OCI-LY1 (cell line): ENCODE data around the gene MESP1.
"Not testable (repeated sequence)": the region's sequence is repeated elsewhere in the genome, so short reads cannot be mapped to it uniquely, and the experiment has no call there.

Experiments
- H2AFZ ChIP-seq: fragments of 200-600 bp; sonication (generic), shearing (Covaris generic); 2 replicates; pipeline ENCODE4 v1.6.0; 2014; ENCODE audit warnings: antibody characterized with exemption, mild to moderate bottlenecking, low read length
- H3F3A ChIP-seq: fragments of 200-600 bp; sonication (generic), shearing (Covaris generic); 2 replicates; pipeline ENCODE4 v1.6.0; 2014; ENCODE audit warnings: mild to moderate bottlenecking, antibody characterized with exemption, low read length, moderate library complexity; ENCODE audit not compliant: insufficient read depth
- H3K27ac ChIP-seq: fragments of 200-600 bp; sonication (generic); 2 replicates; pipeline ENCODE4 v1.5.1; 2014; ENCODE audit warnings: low read length, mixed run types, mild to moderate bottlenecking, low read depth; ENCODE audit not compliant: poor library complexity, severe bottlenecking
- H3K27me3 ChIP-seq: fragments of 200-600 bp; sonication (generic); 2 replicates; pipeline ENCODE4 v1.6.0; 2014; ENCODE audit warnings: antibody characterized with exemption, mild to moderate bottlenecking, low read length, moderate library complexity; ENCODE audit not compliant: insufficient read depth
- H3K36me3 ChIP-seq: fragments of 200-600 bp; sonication (generic); 2 replicates; pipeline ENCODE4 v1.6.1; 2014; ENCODE audit warnings: mild to moderate bottlenecking, antibody characterized with exemption, low read length, moderate library complexity, mixed read lengths; ENCODE audit not compliant: insufficient read depth
- H3K4me1 ChIP-seq: fragments of 200-600 bp; sonication (generic); 2 replicates; pipeline ENCODE4 v1.5.1; 2014; ENCODE audit warnings: mild to moderate bottlenecking, low read length, moderate library complexity; ENCODE audit not compliant: insufficient read depth, severe bottlenecking
- H3K4me2 ChIP-seq: fragments of 200-600 bp; sonication (generic), shearing (Covaris generic); 2 replicates; pipeline ENCODE4 v1.6.1; 2014; ENCODE audit warnings: low read length
- H3K4me3 ChIP-seq: fragments of 200-600 bp; sonication (generic); 2 replicates; pipeline ENCODE4 v1.5.1; 2014; ENCODE audit warnings: low read length, low read depth, mild to moderate bottlenecking, mixed read lengths; ENCODE audit not compliant: poor library complexity, severe bottlenecking
- H3K79me2 ChIP-seq: fragments of 200-600 bp; shearing (Covaris generic); 2 replicates; pipeline ENCODE4 v1.6.1; 2016; ENCODE audit warnings: mixed run types, low read length, mixed read lengths; ENCODE audit not compliant: insufficient read depth
- H3K9ac ChIP-seq: fragments of 200-600 bp; sonication (generic), shearing (Covaris generic); 2 replicates; pipeline ENCODE4 v1.6.1; 2014; ENCODE audit warnings: mild to moderate bottlenecking, low read length, mixed read lengths
- H3K9me2 ChIP-seq: fragments of 200-600 bp; sonication (generic), shearing (Covaris generic); 2 replicates; pipeline ENCODE4 v1.6.1; 2014; ENCODE audit warnings: low read depth, mild to moderate bottlenecking, low read length, mixed read lengths
- H3K9me3 ChIP-seq: fragments of 200-600 bp; shearing (Covaris generic); 2 replicates; pipeline ENCODE4 v1.6.1; 2014; ENCODE audit warnings: low read length, mixed read lengths
- H4K20me1 ChIP-seq: fragments of 200-600 bp; sonication (generic), shearing (Covaris generic); 2 replicates; pipeline ENCODE4 v1.6.0; 2016; ENCODE audit warnings: mild to moderate bottlenecking, low read length; ENCODE audit not compliant: insufficient read depth
- EZH2 ChIP-seq: fragments of 200-600 bp; sonication (generic), shearing (Covaris generic); IDR thresholded peaks from 2 replicates; pipeline ENCODE4 v1.8.0; 2017; ENCODE audit warnings: borderline replicate concordance, mixed run types, mild to moderate bottlenecking, antibody characterized with exemption, low read length, moderate library complexity, mixed read lengths
- TF ChIP-seq, protein P1 (sequence below): fragments of 200-600 bp; sonication (generic), shearing (Covaris generic); IDR thresholded peaks from 2 replicates; pipeline ENCODE4 v1.5.1; 2017; ENCODE audit warnings: mild to moderate bottlenecking, antibody characterized with exemption, low read length, moderate library complexity, mixed read lengths

Gene MESP1

DNA sequence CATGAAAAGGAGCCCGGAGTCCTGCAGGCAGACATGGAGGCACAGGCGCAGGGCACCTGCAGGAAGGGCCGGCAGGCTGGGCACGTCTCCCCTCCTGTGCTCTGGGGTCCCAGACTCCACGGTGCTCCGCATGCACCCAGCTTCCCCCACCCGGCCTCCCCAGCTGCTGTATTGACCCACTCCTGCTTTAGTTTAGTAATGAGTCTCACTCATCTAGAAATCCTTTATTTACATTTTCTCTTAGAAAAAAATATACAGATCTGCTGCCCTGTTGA, 33.6 kb upstream of the MESP1 start:
- TF ChIP-seq EZH2 = no peak
- TF ChIP-seq, protein P1, sequence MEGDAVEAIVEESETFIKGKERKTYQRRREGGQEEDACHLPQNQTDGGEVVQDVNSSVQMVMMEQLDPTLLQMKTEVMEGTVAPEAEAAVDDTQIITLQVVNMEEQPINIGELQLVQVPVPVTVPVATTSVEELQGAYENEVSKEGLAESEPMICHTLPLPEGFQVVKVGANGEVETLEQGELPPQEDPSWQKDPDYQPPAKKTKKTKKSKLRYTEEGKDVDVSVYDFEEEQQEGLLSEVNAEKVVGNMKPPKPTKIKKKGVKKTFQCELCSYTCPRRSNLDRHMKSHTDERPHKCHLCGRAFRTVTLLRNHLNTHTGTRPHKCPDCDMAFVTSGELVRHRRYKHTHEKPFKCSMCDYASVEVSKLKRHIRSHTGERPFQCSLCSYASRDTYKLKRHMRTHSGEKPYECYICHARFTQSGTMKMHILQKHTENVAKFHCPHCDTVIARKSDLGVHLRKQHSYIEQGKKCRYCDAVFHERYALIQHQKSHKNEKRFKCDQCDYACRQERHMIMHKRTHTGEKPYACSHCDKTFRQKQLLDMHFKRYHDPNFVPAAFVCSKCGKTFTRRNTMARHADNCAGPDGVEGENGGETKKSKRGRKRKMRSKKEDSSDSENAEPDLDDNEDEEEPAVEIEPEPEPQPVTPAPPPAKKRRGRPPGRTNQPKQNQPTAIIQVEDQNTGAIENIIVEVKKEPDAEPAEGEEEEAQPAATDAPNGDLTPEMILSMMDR = no peak
- no peaks in the 10 kb centered on the region for H4K20me1 ChIP-seq
- peaks cover 6% of the 10 kb centered on the region for H3K27me3 ChIP-seq
- H3K79me2 ChIP-seq = no peaks in the 10 kb centered on the region
- no peak overlapping the region for H3K27ac ChIP-seq
- no peaks in the 10 kb centered on the region; the same call in 1 of the 2 replicates for H3K36me3 ChIP-seq
- no peaks in the 10 kb centered on the region for H3F3A ChIP-seq
- no peak overlapping the region for H2AFZ ChIP-seq
- H3K9me3 ChIP-seq = peaks cover 9% of the 10 kb centered on the region
- no peak overlapping the region for H3K4me3 ChIP-seq
- H3K9me2 ChIP-seq = no peaks in the 10 kb centered on the region
- H3K4me2 ChIP-seq = no peak overlapping the region
- no peak overlapping the region for H3K9ac ChIP-seq
- no peaks in the 10 kb centered on the region for H3K4me1 ChIP-seq

DNA sequence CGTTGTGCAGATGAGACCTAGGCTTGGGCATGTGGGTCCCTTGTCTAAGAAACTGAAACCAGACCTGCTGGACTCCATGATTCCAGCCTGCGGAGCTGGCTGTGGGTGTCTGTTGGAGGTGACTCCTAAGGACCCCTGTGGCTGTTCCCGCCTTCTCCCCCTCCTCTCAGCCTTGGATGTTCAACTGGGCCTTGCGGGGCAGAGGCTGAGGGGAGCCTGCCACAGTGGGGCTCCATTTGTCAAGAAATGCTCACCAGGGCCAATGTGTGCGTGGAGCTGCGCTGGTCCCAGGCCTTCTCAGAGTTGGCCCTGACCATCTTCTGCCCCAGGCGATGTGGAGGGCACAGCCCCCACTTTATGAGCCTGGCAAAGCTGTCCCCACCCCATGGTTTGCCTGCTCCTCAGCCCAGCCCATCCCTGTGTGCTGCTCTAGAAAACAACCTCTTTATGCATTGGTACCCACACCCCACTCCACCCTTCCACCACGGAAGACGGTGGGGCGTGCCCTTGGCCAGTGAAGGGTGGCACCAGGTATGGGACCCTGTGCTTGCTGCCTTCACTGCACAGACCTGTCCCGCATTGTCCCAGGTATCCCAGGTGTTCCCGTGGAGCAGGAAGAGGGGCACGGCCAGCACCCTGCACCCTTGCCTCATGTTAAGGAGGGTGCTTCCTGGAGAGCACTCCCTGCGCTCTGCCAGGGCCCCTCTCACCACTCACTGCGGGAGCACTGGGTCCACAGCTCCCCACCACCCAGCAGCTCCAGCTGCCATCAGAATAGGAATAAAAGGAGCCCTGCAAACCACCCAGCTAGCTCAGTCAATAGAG, 33.0 kb upstream of the MESP1 start:
- Histone ChIP-seq H3K27ac (no peak overlapping the region), H2AFZ (no peak overlapping the region), H3K4me2 (no peak overlapping the region), H4K20me1 (no peaks in the 10 kb centered on the region), H3K27me3 (peaks cover 6% of the 10 kb centered on the region), H3K9me2 (no peaks in the 10 kb centered on the region), H3K79me2 (no peaks in the 10 kb centered on the region), H3F3A (no peaks in the 10 kb centered on the region), H3K9me3 (peaks cover 9% of the 10 kb centered on the region), H3K36me3 (no peaks in the 10 kb centered on the region; the same call in 1 of the 2 replicates), H3K9ac (no peak overlapping the region), H3K4me3 (no peak overlapping the region), H3K4me1 (no peaks in the 10 kb centered on the region)
- TF ChIP-seq, protein P1 = no peak
- TF ChIP-seq EZH2 = no peak

DNA sequence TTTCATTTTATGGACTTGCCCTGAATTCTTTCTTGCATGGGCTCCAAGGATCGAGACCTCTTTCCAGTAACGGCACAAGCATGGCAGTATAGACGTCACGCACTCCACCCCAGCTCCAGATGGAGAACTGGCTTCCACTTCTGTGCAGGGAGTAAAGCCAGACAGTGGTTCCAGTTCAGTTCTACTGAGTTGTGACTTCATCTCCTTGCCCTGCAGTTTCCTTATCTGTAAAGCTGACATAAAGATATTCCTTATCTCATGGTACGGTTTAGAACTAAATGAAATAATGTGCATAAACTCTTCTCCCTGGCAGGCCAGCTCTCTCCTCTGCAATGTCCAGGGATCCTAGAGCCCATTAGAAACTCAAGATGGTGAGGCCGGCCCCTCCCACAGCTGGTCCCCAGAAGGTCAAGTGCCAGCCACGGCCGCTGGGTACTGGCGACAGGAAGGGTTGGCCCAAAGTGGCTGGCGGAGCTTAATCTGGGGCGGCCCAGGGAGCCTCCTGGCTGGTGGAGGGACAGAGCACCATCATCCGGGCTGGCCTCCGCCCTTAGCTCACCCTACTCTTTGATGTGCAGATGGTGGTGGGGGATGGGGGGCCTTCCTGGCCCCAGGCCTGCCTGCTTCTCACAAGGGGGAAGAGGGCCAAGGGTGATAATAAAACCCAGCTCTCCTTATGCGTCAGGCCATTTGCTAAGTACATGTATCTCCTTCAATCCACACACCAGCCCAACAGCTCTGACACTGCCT, 32.2 kb upstream of the MESP1 start:
- peaks cover 6% of the 10 kb centered on the region for H3K27me3 ChIP-seq
- TF ChIP-seq EZH2 = no peak
- TF ChIP-seq, protein P1 = no peak
- no peaks in the 10 kb centered on the region for H3K79me2 ChIP-seq
- no peaks in the 10 kb centered on the region for H3K9me2 ChIP-seq
- H3K9ac ChIP-seq = no peak overlapping the region
- H4K20me1 ChIP-seq = no peaks in the 10 kb centered on the region
- H2AFZ ChIP-seq = no peak overlapping the region
- H3K9me3 ChIP-seq = peaks cover 9% of the 10 kb centered on the region
- H3K4me2 ChIP-seq = no peak overlapping the region
- H3K4me1 ChIP-seq = no peaks in the 10 kb centered on the region
- no peaks in the 10 kb centered on the region; the same call in 1 of the 2 replicates for H3K36me3 ChIP-seq
- no peak overlapping the region for H3K27ac ChIP-seq
- H3K4me3 ChIP-seq = no peak overlapping the region
- H3F3A ChIP-seq = no peaks in the 10 kb centered on the region

DNA sequence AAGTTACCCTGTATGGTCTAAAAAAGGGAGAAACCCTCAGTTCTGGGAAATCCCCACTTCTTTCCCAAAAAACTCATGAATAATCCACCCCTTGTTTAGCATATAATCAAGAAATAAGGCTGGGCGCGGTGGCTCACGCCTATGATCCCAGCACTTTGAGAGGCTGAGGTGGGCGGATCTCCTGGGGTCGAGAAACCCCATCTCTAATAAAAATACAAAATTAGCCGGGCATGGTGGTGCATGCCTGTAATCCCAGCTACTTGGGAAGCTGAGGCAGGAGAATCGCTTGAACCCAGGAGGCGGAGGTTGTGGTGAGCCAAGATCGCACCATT, 31.5 kb upstream of the MESP1 start:
- H3F3A ChIP-seq, H3K4me2 ChIP-seq, H3K4me1 ChIP-seq: not testable (repeated sequence)

More for the DNA sequence above, 31.5 kb upstream of the MESP1 start:
- not testable (repeated sequence) for H2AFZ ChIP-seq, H3K9me3 ChIP-seq, H3K9ac ChIP-seq, H3K79me2 ChIP-seq, H3K36me3 ChIP-seq, H3K27me3 ChIP-seq, H3K4me3 ChIP-seq, H4K20me1 ChIP-seq, H3K9me2 ChIP-seq, H3K27ac ChIP-seq
